Hepatocyte (in vitro differentiated cells): ENCODE data around the gene DOCK4. TPM values are rescaled to one million over a fixed set of nuclear protein-coding genes. Genes with fewer than 3 reads are reported as not detected.
"Not testable (repeated sequence)": the region's sequence is repeated elsewhere in the genome, so short reads cannot be mapped to it uniquely, and the experiment has no call there.

Experiments
- DNase-seq: peaks from one replicate; pipeline ENCODE4 v3.0.0-alpha.2; 2016; ENCODE audit warnings: low spot score
- H2AFZ ChIP-seq: fragments of 200-600 bp; sonication (generic); 2 replicates; pipeline ENCODE4 v1.6.0; 2016; ENCODE audit warnings: antibody characterized with exemption, mild to moderate bottlenecking
- H3K27ac ChIP-seq: fragments of 200-600 bp; sonication (generic); 2 replicates; pipeline ENCODE4 v1.5.1; 2016; ENCODE audit warnings: mild to moderate bottlenecking
- H3K27me3 ChIP-seq: fragments of 200-600 bp; sonication (generic); 2 replicates; pipeline ENCODE4 v1.6.1; 2016
- H3K36me3 ChIP-seq: fragments of 200-600 bp; sonication (generic); replicated peaks from 2 replicates; pipeline ENCODE4 v1.5.1; 2016; ENCODE audit warnings: low read depth; ENCODE audit not compliant: insufficient read depth
- H3K4me1 ChIP-seq: fragments of 200-600 bp; sonication (generic); 2 replicates; pipeline ENCODE4 v1.5.1; 2016; ENCODE audit warnings: mild to moderate bottlenecking, moderate library complexity; ENCODE audit not compliant: insufficient read depth
- H3K4me2 ChIP-seq: fragments of 200-600 bp; sonication (generic); 2 replicates; pipeline ENCODE4 v1.6.0; 2016
- H3K4me3 ChIP-seq: fragments of 200-600 bp; sonication (generic); 2 replicates; pipeline ENCODE4 v1.5.1; 2016; ENCODE audit warnings: mild to moderate bottlenecking
- H3K79me2 ChIP-seq: fragments of 200-600 bp; sonication (generic); 2 replicates; pipeline ENCODE4 v1.6.0; 2017; ENCODE audit warnings: mild to moderate bottlenecking
- H3K9me2 ChIP-seq: fragments of 200-600 bp; sonication (generic); replicated peaks from 2 replicates; pipeline ENCODE4 v1.6.0; 2017; ENCODE audit warnings: mild to moderate bottlenecking; ENCODE audit not compliant: insufficient read depth
- H3K9me3 ChIP-seq: fragments of 200-600 bp; sonication (generic); 2 replicates; pipeline ENCODE4 v1.5.1; 2016; ENCODE audit warnings: low read depth, mild to moderate bottlenecking
- H4K20me1 ChIP-seq: fragments of 200-600 bp; sonication (generic); 2 replicates; pipeline ENCODE4 v1.6.0; 2016; ENCODE audit warnings: mild to moderate bottlenecking; ENCODE audit not compliant: insufficient read depth, poor library complexity, severe bottlenecking
- CTCF ChIP-seq: fragments of 200-600 bp; sonication (generic); IDR thresholded peaks from 2 replicates; pipeline ENCODE4 v1.5.1; 2016; ENCODE audit warnings: antibody characterized with exemption, mild to moderate bottlenecking; ENCODE audit not compliant: poor library complexity
- EZH2 ChIP-seq: fragments of 200-600 bp; sonication (generic); IDR thresholded peaks from 2 replicates; pipeline ENCODE4 v1.6.1; 2016; ENCODE audit warnings: antibody characterized with exemption, mild to moderate bottlenecking, borderline replicate concordance
- EZH2phosphoT487 ChIP-seq: fragments of 200-600 bp; sonication (generic); IDR thresholded peaks from one replicate; pipeline ENCODE4 v1.6.1; 2018; ENCODE audit warnings: antibody characterized with exemption, mild to moderate bottlenecking, low read depth, moderate library complexity; ENCODE audit not compliant: unreplicated experiment, severe bottlenecking
- WGBS: methylation state at CpG from one replicate; pipeline ENCODE4 v1.1.6; 2016; ENCODE audit warnings: low lambda C conversion rate; ENCODE audit errors: missing lambda C conversion rate; 5-methylcytosine and 5-hydroxymethylcytosine counted together
- polyA plus RNA-seq: library from polyadenylated mRNA; unstranded; fragments of >200 nt; fragmentation: Nextera tagmentation; extraction: Ambion mirVana; gene quantifications from 2 replicates; pipeline ENCODE4 v1.2.1, GENCODE V29; 2016
- total RNA-seq: library from RNA; depleted of rRNA; stranded (reverse); fragments of >200 nt; gene quantifications from 2 replicates; pipeline ENCODE4 v1.2.3, GENCODE V29; 2014

DOCK4 gene
- total and polyA plus RNA-seq, 2 experiments from 2014 or later, result 4.4 to 22.9 TPM

- Histone ChIP-seq H3K27me3 (no peaks in the 10 kb centered on the region), H3K79me2 (no peaks in the 10 kb centered on the region), H2AFZ (no peak overlapping the region), H3K4me3 (no peak overlapping the region), H4K20me1 (no peaks in the 10 kb centered on the region), H3K4me1 (no peaks in the 10 kb centered on the region), H3K4me2 (no peak overlapping the region), H3K9me2 (no peaks in the 10 kb centered on the region), H3K9me3 (no peaks in the 10 kb centered on the region), H3K27ac (no peak overlapping the region), H3K36me3 (no peaks in the 10 kb centered on the region)
- DNase-seq, result no peak
- whole genome bisulfite sequencing, result 93% methylated on average over 5 of the region's 5 CpGs
- TF ChIP-seq EZH2, result no peak
- no peak for TF ChIP-seq CTCF
Observed at GRCh38 chr7:111910656-111911055, 295.5 kb downstream of the DOCK4 start.

GRCh38 chr7:111908673-111909072, 297.5 kb downstream of the DOCK4 start:
- H3K27me3 ChIP-seq, result not testable (repeated sequence)
- 100% methylated on average over 3 of the region's 3 CpGs for WGBS

GRCh38 chr7:111903797-111904196, 302.4 kb downstream of the DOCK4 start:
- H2AFZ ChIP-seq, result no peak overlapping the region
- WGBS, result 46% methylated on average over 2 of the region's 2 CpGs
- peak overlapping the region; percentile 70 for H3K27ac ChIP-seq
- TF ChIP-seq EZH2phosphoT487, result no peak
- no peak for TF ChIP-seq EZH2
- no peak for TF ChIP-seq CTCF
- no peaks in the 10 kb centered on the region for H3K9me3 ChIP-seq
- H4K20me1 ChIP-seq, result no peaks in the 10 kb centered on the region
- no peaks in the 10 kb centered on the region for H3K36me3 ChIP-seq
- no peaks in the 10 kb centered on the region for H3K79me2 ChIP-seq
- H3K9me2 ChIP-seq, result no peaks in the 10 kb centered on the region
- peak overlapping the region; percentile 31 for H3K4me2 ChIP-seq
- no peaks in the 10 kb centered on the region for H3K27me3 ChIP-seq
- H3K4me3 ChIP-seq, result no peak overlapping the region
- peak; percentile 49 for DNase-seq
- peaks cover 10% of the 10 kb centered on the region for H3K4me1 ChIP-seq

More at GRCh38 chr7:111908673-111909072, 297.5 kb downstream of the DOCK4 start:
- not testable (repeated sequence) for H3K4me3 ChIP-seq, H3K9me3 ChIP-seq, H3K36me3 ChIP-seq, H3K79me2 ChIP-seq, H4K20me1 ChIP-seq, DNase-seq, H3K27ac ChIP-seq, H3K4me2 ChIP-seq, H3K9me2 ChIP-seq, H2AFZ ChIP-seq
- H3K4me1 ChIP-seq, result peaks cover 10% of the 10 kb centered on the region

GRCh38 chr7:111903016-111903415, 303.2 kb downstream of the DOCK4 start:
- H3K9me3 ChIP-seq, result no peaks in the 10 kb centered on the region
- H3K9me2 ChIP-seq, result no peaks in the 10 kb centered on the region
- H3K27me3 ChIP-seq, result no peaks in the 10 kb centered on the region
- peak; percentile 10 for DNase-seq
- peaks cover 10% of the 10 kb centered on the region for H3K4me1 ChIP-seq
- no peaks in the 10 kb centered on the region for H4K20me1 ChIP-seq
- 63% methylated on average over 1 of the region's 1 CpG for WGBS
- H3K79me2 ChIP-seq, result no peaks in the 10 kb centered on the region
- no peak overlapping the region for H3K4me2 ChIP-seq
- TF ChIP-seq CTCF (no peak), EZH2phosphoT487 (no peak), EZH2 (no peak)
- no peaks in the 10 kb centered on the region for H3K36me3 ChIP-seq
- peak overlapping the region; percentile 70 for H3K27ac ChIP-seq
- no peak overlapping the region for H3K4me3 ChIP-seq
- H2AFZ ChIP-seq, result no peak overlapping the region
